ENCODE results near the gene RDH5.

The RDH5 gene

DNA sequence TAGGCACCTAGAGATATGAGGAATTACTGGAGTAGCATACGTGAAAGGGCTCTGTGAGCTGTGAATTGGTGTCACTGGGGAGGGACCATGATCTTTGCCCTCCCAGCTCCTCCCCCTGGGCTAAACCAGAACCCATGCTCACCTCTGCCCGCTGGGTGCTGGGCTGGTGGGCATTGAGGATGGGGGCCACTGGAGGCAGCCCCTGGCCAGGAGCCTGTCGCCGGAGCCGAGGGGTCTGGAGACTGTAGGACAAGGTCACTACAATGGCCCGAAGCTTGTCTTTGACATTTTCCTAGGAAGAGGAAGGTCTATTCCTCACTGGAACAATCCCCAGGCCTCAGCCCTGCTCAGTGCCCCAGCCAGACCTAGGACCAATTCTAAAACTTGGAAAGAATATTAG lies 24.1 kb upstream of the RDH5 start:
- DNase-seq (ENCODE audit: low read depth, low spot score) = no peak

GRCh38 chr12:55696796-55697462 lies 23.3 kb upstream of the RDH5 start:
- DNase-seq (ENCODE audit: low read depth, low spot score) = no peak

DNA sequence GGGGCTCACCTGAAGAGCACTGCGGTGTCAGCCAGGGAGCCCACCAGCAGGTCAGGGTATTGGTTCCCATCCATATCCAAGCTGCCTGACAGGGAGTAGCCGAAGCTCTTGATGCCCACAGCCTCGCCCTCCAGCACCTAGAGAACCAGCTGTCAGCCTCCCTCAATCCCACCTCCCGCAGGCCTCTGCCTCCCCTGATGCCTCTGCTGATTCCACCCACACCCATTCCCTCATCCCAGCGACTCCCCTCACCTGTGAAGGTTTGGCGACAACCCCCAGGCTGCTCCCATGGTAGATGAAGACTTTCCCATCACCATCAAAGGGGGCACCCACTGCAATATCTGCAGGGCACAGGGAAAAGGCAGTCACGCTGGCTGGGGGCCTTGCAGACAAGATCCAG lies 22.5 kb upstream of the RDH5 start:
- no peak for DNase-seq (ENCODE audit: low read depth, low spot score)

- no peak for DNase-seq (ENCODE audit: low read depth, low spot score)
Measured at GRCh38 chr12:55698241-55698955, 21.8 kb upstream of the RDH5 start.

DNA sequence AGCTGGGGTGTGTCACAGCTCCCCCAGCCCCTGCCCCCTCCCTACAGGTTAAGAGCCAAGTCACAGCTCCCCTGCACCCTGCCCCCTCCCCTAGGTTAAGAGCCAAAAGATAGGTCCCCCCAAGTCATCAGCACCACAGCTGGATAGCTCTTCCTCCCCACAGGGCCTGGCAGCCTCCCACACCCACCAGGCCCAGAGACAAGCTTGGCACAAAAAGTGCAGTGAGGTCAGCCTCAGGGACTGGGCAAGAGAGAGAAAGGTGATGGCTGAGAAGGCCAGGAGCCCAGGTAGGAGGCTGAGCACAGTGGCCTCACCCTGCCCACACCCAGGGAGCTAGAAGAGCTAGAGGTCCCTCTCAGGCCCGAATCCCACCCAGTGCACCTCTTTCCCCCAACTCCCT lies 21.2 kb upstream of the RDH5 start:
- DNase-seq (ENCODE audit: low read depth, low spot score) = no peak

DNA sequence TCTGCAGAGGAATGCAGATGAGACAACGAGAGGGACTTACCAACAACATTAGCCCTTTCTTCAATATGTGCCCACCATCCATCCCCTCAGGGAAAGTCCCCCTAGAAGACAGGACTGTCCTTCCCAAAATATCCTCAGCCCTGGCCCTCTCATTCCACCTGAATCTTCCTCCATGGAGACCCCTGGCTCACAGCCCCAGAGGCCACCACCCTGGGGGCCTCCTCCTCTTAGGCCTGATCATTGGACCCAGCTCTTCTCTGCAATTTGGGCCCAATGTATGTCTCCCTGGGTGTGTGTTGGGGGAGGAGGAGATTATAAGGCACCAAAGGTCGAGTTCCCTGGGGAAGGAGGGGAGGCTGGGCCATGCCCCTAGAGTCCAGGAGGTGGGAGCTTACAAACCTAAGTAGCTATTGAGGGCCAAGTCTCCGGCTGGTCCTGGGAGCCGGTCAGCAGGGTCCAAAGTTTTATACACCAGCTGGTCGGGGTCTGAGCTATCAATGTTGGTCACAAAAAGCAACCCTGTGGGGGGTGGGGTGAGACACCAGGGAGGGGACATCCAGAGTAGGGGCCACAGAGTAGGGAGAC lies 20.6 kb upstream of the RDH5 start:
- DNase-seq (ENCODE audit: low read depth, low spot score) = no peak

- no peak for DNase-seq (ENCODE audit: low read depth, low spot score)
Measured at GRCh38 chr12:55700255-55701018, 19.8 kb upstream of the RDH5 start.

GRCh38 chr12:55702861-55703260 lies 17.3 kb upstream of the RDH5 start:
- no peak for DNase-seq (ENCODE audit: low read depth, low spot score)

DNA sequence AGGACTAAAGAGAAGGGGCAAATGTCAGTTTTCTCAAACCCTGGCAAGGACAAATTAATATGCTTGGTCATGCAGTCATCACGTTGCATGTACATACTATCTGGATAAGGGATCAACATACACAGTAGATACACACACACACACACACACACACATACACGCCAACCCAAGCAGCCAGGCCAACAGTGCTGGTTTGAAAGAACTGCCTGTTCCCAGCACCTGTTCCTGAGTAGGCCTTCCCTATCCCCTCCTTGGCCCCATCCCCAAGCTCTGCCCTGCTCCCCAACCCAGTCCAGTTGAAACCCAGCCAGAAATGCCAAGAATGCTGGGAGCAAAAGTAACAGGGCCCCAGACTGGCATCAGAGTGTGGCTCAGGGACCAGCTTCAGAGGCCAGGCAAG lies 16.9 kb upstream of the RDH5 start:
- DNase-seq (ENCODE audit: low read depth, low spot score) = no peak

DNA sequence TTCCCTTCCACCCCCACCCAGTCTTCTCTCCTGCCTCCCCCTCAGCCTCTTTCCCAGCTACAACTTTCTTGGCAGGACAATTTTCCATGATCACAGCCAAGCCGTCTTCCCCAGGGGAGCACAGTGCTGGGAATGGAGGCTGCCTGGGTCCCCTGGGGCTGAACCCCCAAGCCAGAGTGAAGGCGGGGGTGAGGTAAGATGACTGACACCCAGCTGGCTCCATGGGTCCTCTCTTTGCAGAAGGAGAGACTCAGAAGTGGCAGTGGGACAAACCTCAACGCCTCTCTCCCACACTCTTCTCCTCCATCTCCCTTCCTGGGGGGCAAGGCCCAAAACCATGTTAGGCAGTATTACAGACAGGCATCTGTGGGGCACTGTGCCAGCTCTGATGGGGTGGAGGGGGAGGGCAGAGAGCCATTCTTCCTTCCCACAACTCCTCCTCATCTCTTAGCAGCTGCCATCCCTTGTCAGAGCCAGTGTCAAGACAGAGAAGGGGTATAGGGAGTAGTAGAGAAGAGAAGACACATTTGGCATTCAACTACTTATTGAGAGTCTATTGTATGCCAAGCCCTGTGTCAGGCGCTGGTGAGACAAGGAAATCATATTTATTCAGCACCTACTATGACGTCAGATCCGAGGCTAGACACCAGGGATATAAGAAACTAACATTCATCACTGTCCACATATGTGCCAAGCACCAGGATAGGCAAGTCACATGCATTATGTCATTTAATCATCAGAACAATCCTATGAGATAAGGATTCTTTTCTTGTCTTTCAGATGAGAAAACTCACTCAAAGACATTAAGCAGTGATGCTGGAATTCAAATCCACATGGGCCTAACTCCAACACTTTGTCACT lies 16.1 kb upstream of the RDH5 start:
- no peak for DNase-seq (ENCODE audit: low read depth, low spot score)

DNA sequence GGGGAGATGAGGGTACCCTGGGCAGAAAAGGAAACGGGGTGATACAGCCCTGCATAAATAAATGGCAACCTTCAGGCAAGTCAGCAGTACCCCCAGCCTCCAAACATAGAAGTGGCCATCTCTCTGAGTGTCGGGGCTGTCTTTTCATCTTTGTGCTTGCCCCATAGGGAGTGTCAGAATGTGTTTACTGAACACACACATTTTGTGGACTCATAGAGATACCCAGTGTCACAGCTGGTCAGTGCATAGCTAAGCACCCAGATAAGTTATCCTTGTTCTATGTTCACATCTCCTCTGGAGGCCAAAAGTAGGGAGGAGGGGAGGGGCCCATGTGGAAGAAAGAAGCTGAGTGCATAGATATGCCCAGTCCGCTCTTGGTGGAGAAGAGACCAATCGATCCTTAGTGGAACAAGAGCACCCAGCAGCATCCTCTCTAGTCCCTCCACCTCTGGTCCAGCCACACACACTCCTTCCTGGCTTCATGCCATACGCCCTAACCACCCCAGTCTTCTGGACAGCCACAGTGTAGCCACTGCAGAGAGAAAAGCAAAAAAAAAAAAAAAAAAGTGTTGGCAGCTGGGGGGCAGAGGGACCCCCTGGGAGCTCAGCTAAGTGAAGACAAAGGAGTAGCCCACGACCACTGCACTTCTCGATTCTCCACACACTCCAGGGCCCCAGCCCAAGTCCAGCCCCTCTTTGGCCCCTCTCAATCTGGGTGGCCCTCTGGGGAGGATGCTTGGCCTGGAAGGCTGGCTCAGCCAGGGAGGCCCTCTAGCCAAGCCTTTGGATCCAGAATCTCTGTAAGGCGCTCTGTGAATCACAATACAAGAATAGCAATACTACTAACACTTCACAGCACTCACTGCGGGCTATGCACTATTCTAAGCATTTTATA lies 15.1 kb upstream of the RDH5 start:
- no peak for DNase-seq (ENCODE audit: low read depth, low spot score)

- DNase-seq (ENCODE audit: low read depth, low spot score) = no peak
Measured at GRCh38 chr12:55705782-55706402, 14.3 kb upstream of the RDH5 start.

GRCh38 chr12:55706568-55707218 lies 13.5 kb upstream of the RDH5 start:
- DNase-seq (ENCODE audit: low read depth, low spot score) = no peak

DNA sequence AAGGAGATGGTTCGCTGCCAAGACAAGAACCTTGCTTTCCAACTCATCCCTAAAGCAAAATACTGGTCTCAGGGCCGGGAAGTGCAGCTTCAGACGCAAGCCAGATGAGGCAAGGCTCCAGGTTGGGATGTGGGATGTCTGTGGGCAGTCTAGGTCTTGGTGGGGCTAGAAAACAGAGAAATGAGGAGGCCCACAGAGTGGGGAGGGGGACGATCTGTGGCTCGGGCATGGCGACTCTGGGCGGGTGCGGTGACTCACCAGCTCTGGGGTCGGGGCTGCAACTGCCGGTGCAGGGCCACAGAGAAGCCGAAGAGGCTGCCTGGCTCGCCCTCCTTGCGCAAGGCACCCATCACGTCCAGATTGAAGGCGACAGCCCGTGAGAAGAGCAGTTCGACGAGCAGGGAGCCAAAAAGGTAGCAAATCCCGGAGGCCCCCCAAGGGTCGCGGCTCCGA lies 12.9 kb upstream of the RDH5 start:
- DNase-seq (ENCODE audit: low read depth, low spot score) = no peak

DNA sequence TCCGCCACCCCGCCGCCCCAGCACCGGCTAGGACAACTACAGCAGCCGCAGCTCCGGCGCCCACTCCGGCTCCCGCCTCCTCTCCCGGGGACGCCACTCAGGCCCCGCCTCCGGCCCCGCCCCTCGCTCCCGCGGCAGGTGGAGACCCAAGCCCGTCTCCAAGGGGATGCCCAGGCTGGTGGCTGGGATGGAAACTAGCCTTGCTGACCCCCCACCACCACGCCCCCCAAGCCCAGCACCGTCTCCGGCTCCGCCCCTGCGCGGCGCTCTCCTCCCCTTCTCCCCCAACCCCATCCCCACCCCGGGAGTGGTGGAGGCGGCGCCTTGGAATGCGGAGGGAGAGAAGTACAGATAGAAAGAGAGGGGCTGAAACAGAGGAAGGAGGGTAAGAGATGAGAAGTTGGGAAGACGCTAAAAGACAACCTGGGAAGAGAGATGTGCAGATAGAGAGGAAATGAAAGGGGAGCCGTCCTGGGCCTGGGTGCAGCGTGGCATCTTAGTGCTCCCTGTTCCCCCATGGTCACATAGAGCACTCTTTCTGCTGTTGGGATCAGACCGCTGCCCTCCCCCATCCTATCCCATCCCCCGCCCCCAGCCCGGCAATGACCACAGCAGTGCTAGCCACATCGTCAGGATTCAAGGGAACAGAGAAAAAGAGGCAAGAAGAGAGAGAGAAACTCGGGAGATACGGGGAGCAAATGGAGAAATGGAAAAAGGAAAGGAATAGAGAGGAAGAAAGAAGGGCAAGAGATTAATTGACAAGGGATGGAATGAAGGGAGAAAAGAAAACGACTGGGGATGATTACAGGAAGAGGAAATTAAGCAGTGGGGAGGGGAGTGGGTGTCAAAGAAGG lies 12.1 kb upstream of the RDH5 start, which contains the start of gene ITGA7:
TSS of gene ITGA7 (minus strand) at position 64 of the 854 bp plus-strand sequence. CDS start 222 bp downstream, outside the sequence.
- no peak for DNase-seq (ENCODE audit: low read depth, low spot score)

GRCh38 chr12:55708695-55709233 lies 11.4 kb upstream of the RDH5 start:
- no peak for DNase-seq (ENCODE audit: low read depth, low spot score)

DNA sequence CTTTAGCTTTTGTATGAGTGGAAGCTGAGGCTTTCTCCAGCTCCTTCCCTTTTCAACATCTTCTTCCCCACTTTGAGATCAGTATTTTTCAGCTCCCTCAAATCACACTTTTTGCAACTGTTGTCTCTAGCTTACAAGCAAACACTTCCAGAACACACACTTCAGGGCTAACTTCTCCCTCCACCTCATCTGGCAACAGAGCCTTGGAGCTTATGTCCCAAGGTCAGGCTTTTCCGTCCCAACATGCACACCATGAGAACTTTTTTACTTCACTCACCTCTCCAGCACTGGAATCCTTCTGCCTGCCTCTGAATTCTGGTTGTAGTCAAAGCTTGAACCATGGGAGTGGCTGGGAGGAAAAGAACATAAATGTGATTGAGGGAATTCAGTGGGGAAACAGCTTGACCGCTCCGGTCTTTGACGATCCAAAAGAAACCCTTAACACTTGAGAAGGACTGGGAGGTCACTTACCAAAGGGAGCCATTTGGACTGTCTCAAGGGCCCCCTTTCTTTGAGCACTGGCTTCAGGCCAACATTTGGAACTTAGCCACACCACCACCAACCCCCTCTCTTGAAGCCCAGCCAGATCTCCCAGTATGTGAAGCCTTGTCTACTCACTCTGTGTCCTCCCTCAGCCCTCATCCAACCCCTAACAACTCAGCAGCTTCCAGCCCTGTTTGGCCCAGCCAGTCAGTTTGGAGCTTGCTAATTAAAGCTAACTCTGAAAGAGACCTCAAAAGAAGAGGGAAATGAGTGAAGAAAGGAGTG lies 8.2 kb upstream of the RDH5 start:
- no peak for DNase-seq (ENCODE audit: low read depth, low spot score)
